Caco-2 (cell line): ENCODE measurements around the gene FAM89B. TPM values are rescaled to one million over a fixed set of nuclear protein-coding genes. Genes with fewer than 3 reads are reported as not detected.
A peak's percentile ranks its signal among the peaks of the same experiment; 100 is the strongest.

ENCODE experiments used
- BruUV-seq: library from RNA; stranded (reverse); fragments of 400-500 nt; replicated peaks from 2 replicates; lab custom pipeline; 2021; lab: Mats Ljungman, UMichigan
- CTCF ChIA-PET: fragments of 300-600 bp; sonication (Branson Sonifier 250); formaldehyde crosslinking; loops from one replicate; lab custom pipeline; 2022; ENCODE audit warnings: antibody characterized with exemption; lab: Charles Lee
- POLR2A ChIA-PET: fragments of 300-600 bp; sonication (Branson Sonifier 250); formaldehyde crosslinking; loops from one replicate; lab custom pipeline; 2022; ENCODE audit warnings: antibody characterized with exemption; lab: Charles Lee
- DNase-seq, 2 experiments: peaks; one replicate each; pipeline versions ENCODE4 v3.0.0 to v3.0.0-alpha.2; 2020 to 2022
- H3K27me3 ChIP-seq: replicated peaks from 2 replicates; pipeline ENCODE4 v1.6.0; 2011; ENCODE audit warnings: low read length; ENCODE audit not compliant: control insufficient read depth, insufficient read depth
- H3K36me3 ChIP-seq: 2 replicates; pipeline ENCODE4 v1.5.1; 2011; ENCODE audit warnings: low read length; ENCODE audit not compliant: control insufficient read depth, insufficient read depth
- H3K4me1 ChIP-seq: fragments of 250-450 bp; sonication (Bioruptor Pico); 2 replicates; pipeline ENCODE4 v1.5.1; 2020; ENCODE audit warnings: mild to moderate bottlenecking
- H3K4me3 ChIP-seq: 2 replicates; pipeline ENCODE4 v1.5.1; 2011; ENCODE audit warnings: low read depth, mild to moderate bottlenecking, control low read depth, low read length
- H3K9me3 ChIP-seq: fragments of 250-450 bp; sonication (Bioruptor Pico); 2 replicates; pipeline ENCODE4 v1.5.1; 2020; ENCODE audit warnings: mild to moderate bottlenecking, moderate library complexity
- H3K27ac Mint-ChIP-seq: one replicate; pipeline ENCODE4 v1.8.0; 2022; ENCODE audit warnings: mixed read lengths; ENCODE audit not compliant: unreplicated experiment
- H3K27me3 Mint-ChIP-seq: one replicate; pipeline ENCODE4 v1.8.0; 2022; ENCODE audit warnings: mixed read lengths; ENCODE audit not compliant: insufficient read depth, unreplicated experiment
- H3K36me3 Mint-ChIP-seq: one replicate; pipeline ENCODE4 v1.8.0; 2022; ENCODE audit warnings: mild to moderate bottlenecking, mixed read lengths; ENCODE audit not compliant: insufficient read depth, unreplicated experiment
- H3K4me1 Mint-ChIP-seq: one replicate; pipeline ENCODE4 v1.8.0; 2022; ENCODE audit warnings: low read depth, mixed read lengths; ENCODE audit not compliant: unreplicated experiment
- H3K4me3 Mint-ChIP-seq: one replicate; pipeline ENCODE4 v1.8.0; 2022; ENCODE audit warnings: mild to moderate bottlenecking, moderate library complexity, mixed read lengths; ENCODE audit not compliant: unreplicated experiment
- H3K9me3 Mint-ChIP-seq: one replicate; pipeline ENCODE4 v1.8.0; 2022; ENCODE audit warnings: mixed read lengths; ENCODE audit not compliant: unreplicated experiment
- intact Hi-C: fragments of 100-400 bp; cut with micrococcal nuclease; formaldehyde crosslinking; loops from one replicate; pipeline ENCODE4 v1.10.0; 2022; ENCODE audit not compliant: unreplicated experiment
- total RNA-seq: library from RNA; stranded (reverse); gene quantifications from 2 replicates; pipeline ENCODE4 v1.2.3, GENCODE V29; 2022
- TF ChIP-seq, protein P1 (sequence below), 2 experiments: fragments of 200-600 bp in 1 of 2; IDR thresholded peaks; 1 replicate in 1 of 2; 2 replicates in 1 of 2; pipeline versions ENCODE4 v1.5.1 to v1.8.0; 2011 to 2022; ENCODE audit warnings: antibody characterized with exemption in 1 of 2, control low read depth in 1 of 2, inconsistent platforms in 1 of 2, low read depth in 1 of 2, low read length in 1 of 2, mild to moderate bottlenecking in 1 of 2, moderate library complexity in 1 of 2; ENCODE audit not compliant: insufficient read depth in 1 of 2, severe bottlenecking in 1 of 2, unreplicated experiment in 1 of 2

FAM89B gene
- total RNA-seq, 1 experiment from 2014 or later, result 26.9 TPM

DNA sequence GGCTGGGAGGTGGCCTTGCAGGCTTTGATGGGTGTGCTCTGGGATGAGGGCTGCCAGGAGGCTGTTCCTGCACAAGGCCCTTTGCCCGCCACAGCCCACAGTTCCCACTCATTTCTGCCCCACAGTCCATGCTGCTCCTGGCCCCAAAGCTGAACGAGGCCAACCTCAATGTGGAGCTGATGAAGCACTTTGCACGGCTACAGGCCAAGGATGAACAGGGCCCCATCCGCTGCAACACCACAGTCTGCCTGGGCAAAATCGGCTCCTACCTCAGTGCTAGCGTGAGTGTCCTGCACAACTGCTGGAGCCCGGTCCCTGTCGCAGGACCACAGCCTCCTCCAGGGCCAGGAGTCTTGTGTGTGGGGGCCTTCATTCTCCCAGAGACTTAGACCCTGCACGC is 37.2 kb upstream of the FAM89B start:
- no peak overlapping the region for H3K4me3 Mint-ChIP-seq
- ChIA-PET CTCF (no interaction called here), POLR2A (no interaction called here)
- no peaks in the 10 kb centered on the region for H3K27me3 Mint-ChIP-seq
- BruUV-seq, result no TSS peak
- intact Hi-C loops, result no loop called here
- TF ChIP-seq, protein P1, sequence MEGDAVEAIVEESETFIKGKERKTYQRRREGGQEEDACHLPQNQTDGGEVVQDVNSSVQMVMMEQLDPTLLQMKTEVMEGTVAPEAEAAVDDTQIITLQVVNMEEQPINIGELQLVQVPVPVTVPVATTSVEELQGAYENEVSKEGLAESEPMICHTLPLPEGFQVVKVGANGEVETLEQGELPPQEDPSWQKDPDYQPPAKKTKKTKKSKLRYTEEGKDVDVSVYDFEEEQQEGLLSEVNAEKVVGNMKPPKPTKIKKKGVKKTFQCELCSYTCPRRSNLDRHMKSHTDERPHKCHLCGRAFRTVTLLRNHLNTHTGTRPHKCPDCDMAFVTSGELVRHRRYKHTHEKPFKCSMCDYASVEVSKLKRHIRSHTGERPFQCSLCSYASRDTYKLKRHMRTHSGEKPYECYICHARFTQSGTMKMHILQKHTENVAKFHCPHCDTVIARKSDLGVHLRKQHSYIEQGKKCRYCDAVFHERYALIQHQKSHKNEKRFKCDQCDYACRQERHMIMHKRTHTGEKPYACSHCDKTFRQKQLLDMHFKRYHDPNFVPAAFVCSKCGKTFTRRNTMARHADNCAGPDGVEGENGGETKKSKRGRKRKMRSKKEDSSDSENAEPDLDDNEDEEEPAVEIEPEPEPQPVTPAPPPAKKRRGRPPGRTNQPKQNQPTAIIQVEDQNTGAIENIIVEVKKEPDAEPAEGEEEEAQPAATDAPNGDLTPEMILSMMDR (IDR thresholded peaks at IDR 0.05; ENCODE audit: insufficient read depth in 1 of 2, low read depth in 1 of 2, low read length in 1 of 2, severe bottlenecking in 1 of 2, unreplicated experiment in 1 of 2), result no peak
- Histone ChIP-seq H3K4me3 (no peak overlapping the region), H3K27me3 (no peaks in the 10 kb centered on the region), H3K4me1 (no peaks in the 10 kb centered on the region), H3K9me3 (no peaks in the 10 kb centered on the region), H3K36me3 (peaks cover 15% of the 10 kb centered on the region)
- peaks cover 85% of the 10 kb centered on the region for H3K36me3 Mint-ChIP-seq
- no peaks in the 10 kb centered on the region for H3K9me3 Mint-ChIP-seq
- H3K27ac Mint-ChIP-seq, result peak overlapping the region; percentile 5
- no peaks in the 10 kb centered on the region for H3K4me1 Mint-ChIP-seq
- no peak for DNase-seq

- no peak for DNase-seq
- Mint-ChIP-seq H3K27me3 (no peaks in the 10 kb centered on the region), H3K27ac (peak overlapping the region; percentile 84), H3K9me3 (no peaks in the 10 kb centered on the region), H3K36me3 (peaks cover 80% of the 10 kb centered on the region), H3K4me1 (peaks cover 5% of the 10 kb centered on the region), H3K4me3 (no peak overlapping the region)
- POLR2A ChIA-PET, result interaction anchor here (0.5 to 0.6 kb wide), 2 partner anchors 152 to 1487 kb away, joined by 3 to 4 read pairs; no protein-coding TSS in a partner anchor
- no peak overlapping the region for H3K4me3 ChIP-seq
- peaks cover 9% of the 10 kb centered on the region for H3K36me3 ChIP-seq
- no peaks in the 10 kb centered on the region for H3K27me3 ChIP-seq
- intact Hi-C loops, result no loop called here
- H3K4me1 ChIP-seq, result peaks cover 8% of the 10 kb centered on the region
- no peaks in the 10 kb centered on the region for H3K9me3 ChIP-seq
- TF ChIP-seq, protein P1 (IDR thresholded peaks at IDR 0.05; ENCODE audit: insufficient read depth in 1 of 2, low read depth in 1 of 2, low read length in 1 of 2, severe bottlenecking in 1 of 2, unreplicated experiment in 1 of 2), result no peak
- CTCF ChIA-PET, result interaction anchor here (1.4 kb wide), 1 partner anchor 33 kb away, joined by 3 read pairs; the partner anchor contains the start of gene ZNRD2
- BruUV-seq, result no TSS peak
These were observed 35.7 kb upstream of the FAM89B start for GRCh38 chr11:65536412-65537295.

GRCh38 chr11:65537296-65537597 is 35.1 kb upstream of the FAM89B start:
- H3K27me3 ChIP-seq, result no peaks in the 10 kb centered on the region
- H3K9me3 ChIP-seq, result no peaks in the 10 kb centered on the region
- Mint-ChIP-seq H3K9me3 (no peaks in the 10 kb centered on the region), H3K36me3 (peaks cover 80% of the 10 kb centered on the region), H3K27ac (peak overlapping the region; percentile 84), H3K4me1 (peaks cover 11% of the 10 kb centered on the region), H3K27me3 (no peaks in the 10 kb centered on the region), H3K4me3 (no peak overlapping the region)
- no peak overlapping the region for H3K4me3 ChIP-seq
- CTCF ChIA-PET, result interaction anchor here (1.4 kb wide), 1 partner anchor 33 kb away, joined by 3 read pairs; the partner anchor contains the start of gene ZNRD2
- intact Hi-C loops, result no loop called here
- TF ChIP-seq, protein P1 (IDR thresholded peaks at IDR 0.05; ENCODE audit: insufficient read depth in 1 of 2, low read depth in 1 of 2, low read length in 1 of 2, severe bottlenecking in 1 of 2, unreplicated experiment in 1 of 2), result no peak
- no peak for DNase-seq
- no TSS peak for BruUV-seq
- H3K36me3 ChIP-seq, result peaks cover 8% of the 10 kb centered on the region
- peaks cover 13% of the 10 kb centered on the region for H3K4me1 ChIP-seq
- POLR2A ChIA-PET, result interaction anchor here (0.5 kb wide), 1 partner anchor 1487 kb away, joined by 3 read pairs; no protein-coding TSS in a partner anchor
